Activated T-cell treated with anti-CD3 and anti-CD28 coated beads, Interleukin-2, amount 50 U/mL, for 72 hours (primary cell): ENCODE measurements around the gene MADCAM1. TPM values are rescaled to one million over a fixed set of nuclear protein-coding genes. Genes with fewer than 3 reads are reported as not detected.

Source experiments
- ATAC-seq, 2 donors: fragments of 150-1000 bp; cut with Tn5 transposase; replicated peaks in 1 of 2; 2 replicates each; pipeline ENCODE4 v1.10.0; 2021; ENCODE audit warnings: moderate library complexity in 2 of 2, mild to moderate bottlenecking in 1 of 2
- DNase-seq, 2 donors: peaks; one replicate each; pipeline ENCODE4 v3.0.0; 2021 to 2022; ENCODE audit warnings: mixed read lengths in 1 of 2
- H3K27ac Mint-ChIP-seq: one replicate; pipeline ENCODE4 v1.8.0; 2022; ENCODE audit warnings: mild to moderate bottlenecking, moderate library complexity, mixed read lengths
- H3K27me3 Mint-ChIP-seq: one replicate; pipeline ENCODE4 v1.8.0; 2022; ENCODE audit warnings: low read depth, mixed read lengths
- H3K36me3 Mint-ChIP-seq, 2 donors: one replicate each; pipeline ENCODE4 v1.8.0; 2022; ENCODE audit warnings: mixed read lengths in 2 of 2, mild to moderate bottlenecking in 1 of 2; ENCODE audit not compliant: insufficient read depth in 2 of 2
- H3K4me1 Mint-ChIP-seq: one replicate; pipeline ENCODE4 v1.8.0; 2022; ENCODE audit warnings: low read depth, mixed read lengths
- H3K4me3 Mint-ChIP-seq, 2 donors: one replicate each; pipeline ENCODE4 v1.8.0; 2022; ENCODE audit warnings: mild to moderate bottlenecking in 2 of 2, mixed read lengths in 2 of 2, moderate library complexity in 2 of 2
- H3K9me3 Mint-ChIP-seq, 2 donors: one replicate each; pipeline ENCODE4 v1.8.0; 2022; ENCODE audit warnings: mixed read lengths in 2 of 2
- total RNA-seq, 2 donors: library from RNA; stranded (reverse); gene quantifications; one replicate each; pipeline ENCODE4 v1.2.3, GENCODE V29; 2022

MADCAM1 gene
- total RNA-seq, 2 donors from 2014 or later, result 0.31 to 0.32 TPM

GRCh38 chr19:459724-460511, 36.4 kb upstream of the MADCAM1 start:
- H3K27me3 Mint-ChIP-seq, result peaks cover 13% of the 10 kb centered on the region
- ATAC-seq (peak; percentile 68 to 70), DNase-seq (peak; percentile 33 to 50)
- H3K9me3 Mint-ChIP-seq, result no peaks in the 10 kb centered on the region
- no peak overlapping the region for H3K27ac Mint-ChIP-seq
- no peaks in the 10 kb centered on the region for H3K4me1 Mint-ChIP-seq
- H3K4me3 Mint-ChIP-seq, result peak overlapping the region; percentile 65 to 66
- H3K36me3 Mint-ChIP-seq, result no peaks in the 10 kb centered on the region

- H3K36me3 Mint-ChIP-seq, result no peaks in the 10 kb centered on the region
- H3K4me1 Mint-ChIP-seq, result no peaks in the 10 kb centered on the region
- ATAC-seq (peak in 1 of 2 donors; percentile 32), DNase-seq (no peak)
- peak within 1 kb of the TSS; percentile 65 to 80 for H3K4me3 Mint-ChIP-seq
- H3K9me3 Mint-ChIP-seq, result peaks cover 0 to 4% of the 10 kb centered on the region in 2 donors
- peaks cover 13% of the 10 kb centered on the region for H3K27me3 Mint-ChIP-seq
- H3K27ac Mint-ChIP-seq, result no peak within 1 kb of the TSS
Measured at GRCh38 chr19:460877-461720, 35.2 kb upstream of the MADCAM1 start, which contains the start of gene SHC2. SHC2 (minus strand) TSS chr19:461033; CDS start chr19:460996, 37 bp downstream.

GRCh38 chr19:461721-462551, 34.4 kb upstream of the MADCAM1 start:
- ATAC-seq (no peak), DNase-seq (peak in 1 of 2 donors; percentile 16)
- Mint-ChIP-seq H3K27ac (no peak overlapping the region), H3K36me3 (no peaks in the 10 kb centered on the region), H3K4me3 (peak overlapping the region; percentile 65 to 80), H3K27me3 (peaks cover 13% of the 10 kb centered on the region), H3K4me1 (no peaks in the 10 kb centered on the region), H3K9me3 (peaks cover 0 to 7% of the 10 kb centered on the region in 2 donors)

- ATAC-seq, result no peak
- no peak for DNase-seq
- peaks cover 0 to 7% of the 10 kb centered on the region in 2 donors for H3K9me3 Mint-ChIP-seq
- H3K4me1 Mint-ChIP-seq, result no peaks in the 10 kb centered on the region
- H3K27ac Mint-ChIP-seq, result no peak overlapping the region
- H3K4me3 Mint-ChIP-seq, result no peak overlapping the region
- peaks cover 13% of the 10 kb centered on the region for H3K27me3 Mint-ChIP-seq
- no peaks in the 10 kb centered on the region for H3K36me3 Mint-ChIP-seq
Measured at GRCh38 chr19:463483-464207, 32.6 kb upstream of the MADCAM1 start.

GRCh38 chr19:464208-464545, 32.1 kb upstream of the MADCAM1 start:
- ATAC-seq (no peak), DNase-seq (no peak)
- Mint-ChIP-seq H3K36me3 (no peaks in the 10 kb centered on the region), H3K4me3 (no peak overlapping the region), H3K27me3 (peaks cover 13% of the 10 kb centered on the region), H3K4me1 (no peaks in the 10 kb centered on the region), H3K9me3 (peaks cover 0 to 7% of the 10 kb centered on the region in 2 donors), H3K27ac (no peak overlapping the region)

- Mint-ChIP-seq H3K4me1 (no peaks in the 10 kb centered on the region), H3K36me3 (no peaks in the 10 kb centered on the region), H3K4me3 (no peak overlapping the region), H3K27me3 (peaks cover 13% of the 10 kb centered on the region), H3K9me3 (peaks cover 0 to 7% of the 10 kb centered on the region in 2 donors), H3K27ac (no peak overlapping the region)
- DNase-seq, result no peak
- ATAC-seq, result no peak
Measured at GRCh38 chr19:465056-465816, 31.1 kb upstream of the MADCAM1 start.

GRCh38 chr19:467554-467953, 28.7 kb upstream of the MADCAM1 start:
- H3K27me3 Mint-ChIP-seq, result peaks cover 3% of the 10 kb centered on the region
- H3K9me3 Mint-ChIP-seq, result peaks cover 0 to 7% of the 10 kb centered on the region in 2 donors
- DNase-seq (no peak), ATAC-seq (no peak)
- no peak overlapping the region for H3K27ac Mint-ChIP-seq
- H3K36me3 Mint-ChIP-seq, result no peaks in the 10 kb centered on the region
- H3K4me1 Mint-ChIP-seq, result no peaks in the 10 kb centered on the region
- H3K4me3 Mint-ChIP-seq, result no peak overlapping the region

GRCh38 chr19:468587-469256, 27.6 kb upstream of the MADCAM1 start:
- no peak for DNase-seq
- H3K27me3 Mint-ChIP-seq, result no peaks in the 10 kb centered on the region
- H3K4me3 Mint-ChIP-seq, result no peak overlapping the region
- H3K9me3 Mint-ChIP-seq, result peaks cover 0 to 7% of the 10 kb centered on the region in 2 donors
- no peak overlapping the region for H3K27ac Mint-ChIP-seq
- no peak for ATAC-seq
- H3K4me1 Mint-ChIP-seq, result no peaks in the 10 kb centered on the region
- no peaks in the 10 kb centered on the region for H3K36me3 Mint-ChIP-seq

- Mint-ChIP-seq H3K27ac (no peak overlapping the region), H3K9me3 (peaks cover 0 to 7% of the 10 kb centered on the region in 2 donors), H3K4me3 (no peak overlapping the region), H3K4me1 (no peaks in the 10 kb centered on the region), H3K27me3 (no peaks in the 10 kb centered on the region), H3K36me3 (no peaks in the 10 kb centered on the region)
- no peak for DNase-seq
- no peak for ATAC-seq
Measured at GRCh38 chr19:469833-470232, 26.5 kb upstream of the MADCAM1 start.

GRCh38 chr19:470701-471100, 25.6 kb upstream of the MADCAM1 start:
- H3K27ac Mint-ChIP-seq, result no peak overlapping the region
- no peaks in the 10 kb centered on the region for H3K27me3 Mint-ChIP-seq
- ATAC-seq (no peak), DNase-seq (no peak)
- H3K36me3 Mint-ChIP-seq, result no peaks in the 10 kb centered on the region
- no peaks in the 10 kb centered on the region for H3K4me1 Mint-ChIP-seq
- H3K9me3 Mint-ChIP-seq, result peaks cover 0 to 3% of the 10 kb centered on the region in 2 donors
- H3K4me3 Mint-ChIP-seq, result no peak overlapping the region

- DNase-seq, result no peak
- no peak for ATAC-seq
- no peak overlapping the region for H3K4me3 Mint-ChIP-seq
- no peaks in the 10 kb centered on the region for H3K4me1 Mint-ChIP-seq
- no peak overlapping the region for H3K27ac Mint-ChIP-seq
- H3K27me3 Mint-ChIP-seq, result no peaks in the 10 kb centered on the region
- H3K9me3 Mint-ChIP-seq, result no peaks in the 10 kb centered on the region
- H3K36me3 Mint-ChIP-seq, result no peaks in the 10 kb centered on the region
Measured at GRCh38 chr19:472005-472858, 24.1 kb upstream of the MADCAM1 start.
